NCI-H2227 (cell line): ENCODE data around the gene VAMP8.
"Not testable (repeated sequence)": the region's sequence is repeated elsewhere in the genome, so short reads cannot be mapped to it uniquely, and the experiment has no call there.

Experiments
- DNase-seq: peaks from one replicate; lab custom pipeline; 2025; ENCODE audit not compliant: unreplicated experiment; lab: John Stamatoyannopoulos, UW

Gene VAMP8

GRCh38 chr2:85547089-85547858, 30.1 kb upstream of the VAMP8 start:
- no peak for DNase-seq

GRCh38 chr2:85547859-85548607, 29.4 kb upstream of the VAMP8 start:
- no peak for DNase-seq

- DNase-seq = no peak
Observed at GRCh38 chr2:85548608-85548900, 28.8 kb upstream of the VAMP8 start.

GRCh38 chr2:85549095-85549494, 28.3 kb upstream of the VAMP8 start:
- DNase-seq = no peak

- no peak for DNase-seq
Observed at GRCh38 chr2:85549826-85550225, 27.6 kb upstream of the VAMP8 start.

GRCh38 chr2:85550486-85550885, 26.9 kb upstream of the VAMP8 start:
- no peak for DNase-seq

- DNase-seq = peak; percentile 81
Observed at GRCh38 chr2:85551698-85552678, 25.4 kb upstream of the VAMP8 start.

- no peak for DNase-seq
Observed at GRCh38 chr2:85553184-85553583, 24.2 kb upstream of the VAMP8 start.

- DNase-seq = no peak
Observed at GRCh38 chr2:85554980-85555612, 22.3 kb upstream of the VAMP8 start.

GRCh38 chr2:85557130-85557529, 20.3 kb upstream of the VAMP8 start:
- no peak for DNase-seq

- no peak for DNase-seq
Observed at GRCh38 chr2:85558160-85558559, 19.2 kb upstream of the VAMP8 start.

GRCh38 chr2:85560403-85560726, 17.0 kb upstream of the VAMP8 start:
- DNase-seq = not testable (repeated sequence)

GRCh38 chr2:85560812-85561279, 16.5 kb upstream of the VAMP8 start:
- DNase-seq = no peak

GRCh38 chr2:85561280-85562212, 15.8 kb upstream of the VAMP8 start, which contains the start of gene GGCX:
TSS of gene GGCX (minus strand) at chr2:85561493. CDS start at chr2:85561428, 65 bp downstream.
- peak; percentile 98 for DNase-seq

GRCh38 chr2:85564144-85564563, 13.2 kb upstream of the VAMP8 start:
- DNase-seq = no peak

GRCh38 chr2:85566265-85566664, 11.1 kb upstream of the VAMP8 start:
- DNase-seq = no peak

- no peak for DNase-seq
Observed at GRCh38 chr2:85575739-85576138, 1.6 kb upstream of the VAMP8 start.

GRCh38 chr2:85577063-85577385, 362 bp upstream of the VAMP8 start:
- DNase-seq = no peak

GRCh38 chr2:85578243-85579180, 1.1 kb downstream of the VAMP8 start:
- no peak for DNase-seq
